ENCODE measurements around the gene PLCB1. TPM values are rescaled to one million over a fixed set of nuclear protein-coding genes. Genes with fewer than 3 reads are reported as not detected.

The PLCB1 gene
- total RNA-seq, 1 experiment from 2014 or later = 6.8 TPM

- no TSS peak for BruUV-seq (replicated peaks)
- CTCF ChIA-PET = no interaction called here
- intact Hi-C loops (cut with micrococcal nuclease; ENCODE audit: unreplicated experiment) = no loop called here
Observed at GRCh38 chr20:8221887-8222419, 89.9 kb downstream of the PLCB1 start.

GRCh38 chr20:8223091-8223870 lies 91.2 kb downstream of the PLCB1 start:
- CTCF ChIA-PET = no interaction called here
- TF ChIP-seq EZH2 (IDR thresholded peaks at IDR 0.05; ENCODE audit: borderline replicate concordance, low read depth, low read length, poor library complexity, severe bottlenecking) (no peak), CTCF (conservative IDR thresholded peaks at IDR 0.05; ENCODE audit: low read depth, low read length) (no peak)
- DNase-seq (ENCODE audit: low spot score) = no peak
- Histone ChIP-seq H3K9me3 (ENCODE audit: low read depth, low read length, poor library complexity, severe bottlenecking) (no peaks in the 10 kb centered on the region), H3K36me3 (ENCODE audit: insufficient read depth, low read length, poor library complexity, severe bottlenecking) (no peaks in the 10 kb centered on the region), H3K4me3 (ENCODE audit: low read depth, low read length, poor library complexity, severe bottlenecking) (no peak overlapping the region), H3K4me1 (ENCODE audit: insufficient read depth, low read length, poor library complexity, severe bottlenecking) (no peaks in the 10 kb centered on the region), H3K27ac (ENCODE audit: low read depth, low read length, poor library complexity, severe bottlenecking) (no peak overlapping the region), H3K27me3 (replicated peaks; ENCODE audit: insufficient read depth, low read depth, low read length, poor library complexity) (no peaks in the 10 kb centered on the region)
- POLR2A ChIA-PET (ENCODE audit: low non-redundant PET) = no interaction called here
- no TSS peak for BruUV-seq (replicated peaks)
- intact Hi-C loops (cut with micrococcal nuclease; ENCODE audit: unreplicated experiment) = no loop called here

More at GRCh38 chr20:8221887-8222419, 89.9 kb downstream of the PLCB1 start:
- Histone ChIP-seq H3K27ac (ENCODE audit: low read depth, low read length, poor library complexity, severe bottlenecking) (no peak overlapping the region), H3K4me3 (ENCODE audit: low read depth, low read length, poor library complexity, severe bottlenecking) (no peak overlapping the region), H3K4me1 (ENCODE audit: insufficient read depth, low read length, poor library complexity, severe bottlenecking) (no peaks in the 10 kb centered on the region), H3K9me3 (ENCODE audit: low read depth, low read length, poor library complexity, severe bottlenecking) (no peaks in the 10 kb centered on the region), H3K27me3 (replicated peaks; ENCODE audit: insufficient read depth, low read depth, low read length, poor library complexity) (no peaks in the 10 kb centered on the region), H3K36me3 (ENCODE audit: insufficient read depth, low read length, poor library complexity, severe bottlenecking) (no peaks in the 10 kb centered on the region)
- DNase-seq (ENCODE audit: low spot score) = no peak
- POLR2A ChIA-PET (ENCODE audit: low non-redundant PET) = no interaction called here
- TF ChIP-seq EZH2 (IDR thresholded peaks at IDR 0.05; ENCODE audit: borderline replicate concordance, low read depth, low read length, poor library complexity, severe bottlenecking) = no peak

GRCh38 chr20:8225658-8226057 lies 93.6 kb downstream of the PLCB1 start:
- CTCF ChIA-PET = no interaction called here
- no peak overlapping the region for H3K27ac ChIP-seq (ENCODE audit: low read depth, low read length, poor library complexity, severe bottlenecking)
- no peak for DNase-seq (ENCODE audit: low spot score)
- no peaks in the 10 kb centered on the region for H3K4me1 ChIP-seq (ENCODE audit: insufficient read depth, low read length, poor library complexity, severe bottlenecking)
- intact Hi-C loops (cut with micrococcal nuclease; ENCODE audit: unreplicated experiment) = no loop called here
- POLR2A ChIA-PET (ENCODE audit: low non-redundant PET) = no interaction called here
- TF ChIP-seq EZH2 (IDR thresholded peaks at IDR 0.05; ENCODE audit: borderline replicate concordance, low read depth, low read length, poor library complexity, severe bottlenecking) (no peak), CTCF (conservative IDR thresholded peaks at IDR 0.05; ENCODE audit: low read depth, low read length) (no peak)
- no peaks in the 10 kb centered on the region for H3K27me3 ChIP-seq (replicated peaks; ENCODE audit: insufficient read depth, low read depth, low read length, poor library complexity)
- H3K9me3 ChIP-seq (ENCODE audit: low read depth, low read length, poor library complexity, severe bottlenecking) = no peaks in the 10 kb centered on the region
- H3K4me3 ChIP-seq (ENCODE audit: low read depth, low read length, poor library complexity, severe bottlenecking) = no peak overlapping the region
- no peaks in the 10 kb centered on the region for H3K36me3 ChIP-seq (ENCODE audit: insufficient read depth, low read length, poor library complexity, severe bottlenecking)
- no TSS peak for BruUV-seq (replicated peaks)
